Hepatocyte (in vitro differentiated cells): ENCODE data around the gene NEMF. TPM values are rescaled to one million over a fixed set of nuclear protein-coding genes. Genes with fewer than 3 reads are reported as not detected.

Source experiments
- DNase-seq: peaks from one replicate; pipeline ENCODE4 v3.0.0-alpha.2; 2016; ENCODE audit warnings: low spot score
- H2AFZ ChIP-seq: fragments of 200-600 bp; sonication (generic); 2 replicates; pipeline ENCODE4 v1.6.0; 2016; ENCODE audit warnings: antibody characterized with exemption, mild to moderate bottlenecking
- H3K27ac ChIP-seq: fragments of 200-600 bp; sonication (generic); 2 replicates; pipeline ENCODE4 v1.5.1; 2016; ENCODE audit warnings: mild to moderate bottlenecking
- H3K27me3 ChIP-seq: fragments of 200-600 bp; sonication (generic); 2 replicates; pipeline ENCODE4 v1.6.1; 2016
- H3K36me3 ChIP-seq: fragments of 200-600 bp; sonication (generic); replicated peaks from 2 replicates; pipeline ENCODE4 v1.5.1; 2016; ENCODE audit warnings: low read depth; ENCODE audit not compliant: insufficient read depth
- H3K4me1 ChIP-seq: fragments of 200-600 bp; sonication (generic); 2 replicates; pipeline ENCODE4 v1.5.1; 2016; ENCODE audit warnings: mild to moderate bottlenecking, moderate library complexity; ENCODE audit not compliant: insufficient read depth
- H3K4me2 ChIP-seq: fragments of 200-600 bp; sonication (generic); 2 replicates; pipeline ENCODE4 v1.6.0; 2016
- H3K4me3 ChIP-seq: fragments of 200-600 bp; sonication (generic); 2 replicates; pipeline ENCODE4 v1.5.1; 2016; ENCODE audit warnings: mild to moderate bottlenecking
- H3K79me2 ChIP-seq: fragments of 200-600 bp; sonication (generic); 2 replicates; pipeline ENCODE4 v1.6.0; 2017; ENCODE audit warnings: mild to moderate bottlenecking
- H3K9me2 ChIP-seq: fragments of 200-600 bp; sonication (generic); replicated peaks from 2 replicates; pipeline ENCODE4 v1.6.0; 2017; ENCODE audit warnings: mild to moderate bottlenecking; ENCODE audit not compliant: insufficient read depth
- H3K9me3 ChIP-seq: fragments of 200-600 bp; sonication (generic); 2 replicates; pipeline ENCODE4 v1.5.1; 2016; ENCODE audit warnings: low read depth, mild to moderate bottlenecking
- H4K20me1 ChIP-seq: fragments of 200-600 bp; sonication (generic); 2 replicates; pipeline ENCODE4 v1.6.0; 2016; ENCODE audit warnings: mild to moderate bottlenecking; ENCODE audit not compliant: insufficient read depth, poor library complexity, severe bottlenecking
- CTCF ChIP-seq: fragments of 200-600 bp; sonication (generic); IDR thresholded peaks from 2 replicates; pipeline ENCODE4 v1.5.1; 2016; ENCODE audit warnings: antibody characterized with exemption, mild to moderate bottlenecking; ENCODE audit not compliant: poor library complexity
- EZH2 ChIP-seq: fragments of 200-600 bp; sonication (generic); IDR thresholded peaks from 2 replicates; pipeline ENCODE4 v1.6.1; 2016; ENCODE audit warnings: antibody characterized with exemption, mild to moderate bottlenecking, borderline replicate concordance
- EZH2phosphoT487 ChIP-seq: fragments of 200-600 bp; sonication (generic); IDR thresholded peaks from one replicate; pipeline ENCODE4 v1.6.1; 2018; ENCODE audit warnings: antibody characterized with exemption, mild to moderate bottlenecking, low read depth, moderate library complexity; ENCODE audit not compliant: unreplicated experiment, severe bottlenecking
- WGBS: methylation state at CpG from one replicate; pipeline ENCODE4 v1.1.6; 2016; ENCODE audit warnings: low lambda C conversion rate; ENCODE audit errors: missing lambda C conversion rate; 5-methylcytosine and 5-hydroxymethylcytosine counted together
- polyA plus RNA-seq: library from polyadenylated mRNA; unstranded; fragments of >200 nt; fragmentation: Nextera tagmentation; extraction: Ambion mirVana; gene quantifications from 2 replicates; pipeline ENCODE4 v1.2.1, GENCODE V29; 2016
- total RNA-seq: library from RNA; depleted of rRNA; stranded (reverse); fragments of >200 nt; gene quantifications from 2 replicates; pipeline ENCODE4 v1.2.3, GENCODE V29; 2014

NEMF gene
- total and polyA plus RNA-seq, 2 experiments from 2014 or later, result 34.0 to 49.5 TPM

GRCh38 chr14:49767571-49768300, 84.9 kb downstream of the NEMF start, which contains the start of gene KLHDC2:
Gene KLHDC2, plus strand, starts transcription at chr14:49768153. Its CDS starts 316 bp downstream, at chr14:49768469.
- H3K4me3 ChIP-seq, result peak within 1 kb of the TSS; percentile 92
- TF ChIP-seq CTCF (peak; percentile 48), EZH2 (no peak)
- peak within 1 kb of the TSS; percentile 100 for H3K27ac ChIP-seq
- H3K9me2 ChIP-seq, result no peaks in the 10 kb centered on the region
- peak; percentile 96 for DNase-seq
- no peaks in the 10 kb centered on the region for H3K9me3 ChIP-seq
- under 1% methylated on average over 50 of the region's 86 CpGs for WGBS
- H4K20me1 ChIP-seq, result no peaks in the 10 kb centered on the region
- no peaks in the 10 kb centered on the region for H3K27me3 ChIP-seq
- no peaks in the 10 kb centered on the region for H3K36me3 ChIP-seq
- peak within 1 kb of the TSS; percentile 94 for H2AFZ ChIP-seq
- H3K4me2 ChIP-seq, result peak within 1 kb of the TSS; percentile 91
- peaks cover 26% of the 10 kb centered on the region for H3K4me1 ChIP-seq
- H3K79me2 ChIP-seq, result peaks cover 45% of the 10 kb centered on the region

- no peaks in the 10 kb centered on the region for H3K9me3 ChIP-seq
- peak overlapping the region; percentile 94 for H2AFZ ChIP-seq
- H3K36me3 ChIP-seq, result no peaks in the 10 kb centered on the region
- TF ChIP-seq EZH2phosphoT487 (no peak), EZH2 (no peak)
- H3K4me1 ChIP-seq, result peaks cover 26% of the 10 kb centered on the region
- 1% methylated on average over 9 of the region's 9 CpGs for WGBS
- H3K79me2 ChIP-seq, result peaks cover 39% of the 10 kb centered on the region
- peak overlapping the region; percentile 38 for H3K4me3 ChIP-seq
- DNase-seq, result no peak
- H4K20me1 ChIP-seq, result no peaks in the 10 kb centered on the region
- H3K27ac ChIP-seq, result peak overlapping the region; percentile 100
- H3K9me2 ChIP-seq, result no peaks in the 10 kb centered on the region
- H3K27me3 ChIP-seq, result no peaks in the 10 kb centered on the region
- H3K4me2 ChIP-seq, result peak overlapping the region; percentile 91
Observed at GRCh38 chr14:49767270-49767570, 85.4 kb downstream of the NEMF start.

GRCh38 chr14:49766839-49767238, 85.7 kb downstream of the NEMF start:
- peak overlapping the region; percentile 94 for H2AFZ ChIP-seq
- H3K4me2 ChIP-seq, result peak overlapping the region; percentile 91
- H3K9me2 ChIP-seq, result no peaks in the 10 kb centered on the region
- no peaks in the 10 kb centered on the region for H3K27me3 ChIP-seq
- H3K27ac ChIP-seq, result peak overlapping the region; percentile 100
- peak; percentile 11 for DNase-seq
- peaks cover 36% of the 10 kb centered on the region for H3K79me2 ChIP-seq
- peaks cover 23% of the 10 kb centered on the region for H3K4me1 ChIP-seq
- 84% methylated on average over 10 of the region's 10 CpGs for WGBS
- no peaks in the 10 kb centered on the region for H4K20me1 ChIP-seq
- H3K9me3 ChIP-seq, result no peaks in the 10 kb centered on the region
- H3K36me3 ChIP-seq, result no peaks in the 10 kb centered on the region
- H3K4me3 ChIP-seq, result peak overlapping the region; percentile 38
- no peak for TF ChIP-seq CTCF
- no peak for TF ChIP-seq EZH2
- TF ChIP-seq EZH2phosphoT487, result no peak

GRCh38 chr14:49761839-49762551, 90.6 kb downstream of the NEMF start:
- no peak for TF ChIP-seq EZH2
- TF ChIP-seq EZH2phosphoT487, result no peak
- TF ChIP-seq CTCF, result no peak
- Histone ChIP-seq H3K4me2 (no peak overlapping the region), H3K4me3 (no peak overlapping the region), H3K9me2 (no peaks in the 10 kb centered on the region), H2AFZ (no peak overlapping the region), H3K27ac (no peak overlapping the region), H3K36me3 (no peaks in the 10 kb centered on the region), H3K79me2 (no peaks in the 10 kb centered on the region), H3K9me3 (no peaks in the 10 kb centered on the region), H3K4me1 (peaks cover 7% of the 10 kb centered on the region), H4K20me1 (no peaks in the 10 kb centered on the region), H3K27me3 (no peaks in the 10 kb centered on the region)
- DNase-seq, result no peak
- WGBS, result 77% methylated on average over 6 of the region's 6 CpGs
